BJ (cell line): ENCODE results near the gene TM4SF4. TPM values are rescaled to one million over a fixed set of nuclear protein-coding genes. Genes with fewer than 3 reads are reported as not detected.
A peak's percentile ranks its signal among the peaks of the same experiment; 100 is the strongest.

Experiments used
- CTCF ChIA-PET: fragments of 350-600 bp; formaldehyde crosslinking; extraction: SDS; loops from one replicate; lab custom pipeline; 2021; ENCODE audit warnings: antibody characterized with exemption, inconsistent platforms; lab: Yijun Ruan, JAX
- POLR2A ChIA-PET: fragments of 300-600 bp; sonication (Branson Sonifier 250); formaldehyde crosslinking; extraction: SDS; loops from one replicate; lab custom pipeline; 2021; ENCODE audit warnings: antibody characterized with exemption; lab: Charles Lee
- DNase-seq: peaks from one replicate; pipeline ENCODE4 v3.0.0-alpha.2; 2011; ENCODE audit warnings: low read depth
- H3K27me3 ChIP-seq: 2 replicates; pipeline ENCODE4 v1.6.0; 2011; ENCODE audit warnings: low read length; ENCODE audit not compliant: control insufficient read depth, insufficient read depth
- H3K36me3 ChIP-seq: 2 replicates; pipeline ENCODE4 v1.5.1; 2011; ENCODE audit warnings: low read length; ENCODE audit not compliant: control insufficient read depth, insufficient read depth
- H3K4me3 ChIP-seq: 2 replicates; pipeline ENCODE4 v1.5.1; 2011; ENCODE audit warnings: low read depth, mild to moderate bottlenecking, control low read depth, low read length
- polyA plus RNA-seq: library from polyadenylated mRNA; depleted of rRNA; stranded (reverse); fragments of >200 nt; gene quantifications from 2 replicates; pipeline ENCODE4 v1.2.3, GENCODE V29; 2011
- TF ChIP-seq, protein P1 (sequence below): IDR thresholded peaks from 2 replicates; pipeline ENCODE4 v1.5.1; 2011; ENCODE audit warnings: low read depth, mild to moderate bottlenecking, control low read depth, inconsistent platforms, low read length, moderate library complexity; ENCODE audit not compliant: insufficient read depth

TM4SF4 gene
- polyA plus RNA-seq, 1 experiment = 0.42 TPM

DNA sequence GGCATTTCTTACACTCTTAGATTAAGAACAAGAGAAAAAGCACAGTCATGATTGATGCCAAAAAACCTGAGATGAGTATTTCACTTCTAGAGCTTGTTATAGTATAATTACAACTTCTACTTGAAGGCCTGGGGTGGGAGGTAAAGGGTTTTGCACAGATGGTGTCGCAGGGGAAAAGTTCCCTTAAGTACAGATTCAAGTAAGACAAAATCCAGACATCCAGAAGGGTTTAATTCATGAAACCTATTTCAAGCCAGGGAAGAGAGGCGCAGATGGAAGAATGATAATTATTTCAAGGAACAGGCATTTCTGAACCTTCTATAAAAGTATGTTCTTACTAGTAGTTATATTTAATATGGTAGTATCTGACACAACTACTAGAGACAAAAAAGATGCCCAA, 70.6 kb downstream of the TM4SF4 start:
- TF ChIP-seq, protein P1, sequence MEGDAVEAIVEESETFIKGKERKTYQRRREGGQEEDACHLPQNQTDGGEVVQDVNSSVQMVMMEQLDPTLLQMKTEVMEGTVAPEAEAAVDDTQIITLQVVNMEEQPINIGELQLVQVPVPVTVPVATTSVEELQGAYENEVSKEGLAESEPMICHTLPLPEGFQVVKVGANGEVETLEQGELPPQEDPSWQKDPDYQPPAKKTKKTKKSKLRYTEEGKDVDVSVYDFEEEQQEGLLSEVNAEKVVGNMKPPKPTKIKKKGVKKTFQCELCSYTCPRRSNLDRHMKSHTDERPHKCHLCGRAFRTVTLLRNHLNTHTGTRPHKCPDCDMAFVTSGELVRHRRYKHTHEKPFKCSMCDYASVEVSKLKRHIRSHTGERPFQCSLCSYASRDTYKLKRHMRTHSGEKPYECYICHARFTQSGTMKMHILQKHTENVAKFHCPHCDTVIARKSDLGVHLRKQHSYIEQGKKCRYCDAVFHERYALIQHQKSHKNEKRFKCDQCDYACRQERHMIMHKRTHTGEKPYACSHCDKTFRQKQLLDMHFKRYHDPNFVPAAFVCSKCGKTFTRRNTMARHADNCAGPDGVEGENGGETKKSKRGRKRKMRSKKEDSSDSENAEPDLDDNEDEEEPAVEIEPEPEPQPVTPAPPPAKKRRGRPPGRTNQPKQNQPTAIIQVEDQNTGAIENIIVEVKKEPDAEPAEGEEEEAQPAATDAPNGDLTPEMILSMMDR = no peak
- ChIA-PET CTCF (no interaction called here), POLR2A (no interaction called here)
- H3K36me3 ChIP-seq = peaks cover 6% of the 10 kb centered on the region
- no peak overlapping the region for H3K4me3 ChIP-seq
- DNase-seq = no peak
- H3K27me3 ChIP-seq = no peaks in the 10 kb centered on the region

DNA sequence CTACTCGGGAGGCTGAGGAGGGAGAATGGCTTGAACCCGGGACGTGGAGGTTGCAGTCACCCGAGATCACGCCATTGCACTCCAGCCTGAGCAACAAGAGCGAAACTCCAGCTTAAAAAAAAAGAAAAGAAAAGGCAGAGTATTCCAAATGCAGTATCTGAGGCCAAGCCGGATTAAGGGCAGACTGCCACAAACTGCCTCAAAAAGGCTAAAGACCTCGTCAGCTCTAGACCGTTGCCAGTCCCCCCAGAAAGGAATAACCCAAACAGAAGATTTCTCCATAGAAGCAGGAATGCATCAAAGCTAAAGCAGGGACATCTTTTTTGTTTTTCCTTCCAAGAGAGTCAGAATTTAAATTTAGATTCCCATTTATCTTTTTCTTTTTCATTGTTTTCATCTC, 72.9 kb downstream of the TM4SF4 start:
- no peak for DNase-seq
- H3K4me3 ChIP-seq = no peak overlapping the region
- POLR2A ChIA-PET = no interaction called here
- no peaks in the 10 kb centered on the region for H3K27me3 ChIP-seq
- no peaks in the 10 kb centered on the region; the same call in 1 of the 2 replicates for H3K36me3 ChIP-seq
- TF ChIP-seq, protein P1 = no peak
- CTCF ChIA-PET = interaction anchor here (0.6 kb wide), 1 partner anchor 170 kb away, joined by 6 read pairs; no protein-coding TSS in a partner anchor

DNA sequence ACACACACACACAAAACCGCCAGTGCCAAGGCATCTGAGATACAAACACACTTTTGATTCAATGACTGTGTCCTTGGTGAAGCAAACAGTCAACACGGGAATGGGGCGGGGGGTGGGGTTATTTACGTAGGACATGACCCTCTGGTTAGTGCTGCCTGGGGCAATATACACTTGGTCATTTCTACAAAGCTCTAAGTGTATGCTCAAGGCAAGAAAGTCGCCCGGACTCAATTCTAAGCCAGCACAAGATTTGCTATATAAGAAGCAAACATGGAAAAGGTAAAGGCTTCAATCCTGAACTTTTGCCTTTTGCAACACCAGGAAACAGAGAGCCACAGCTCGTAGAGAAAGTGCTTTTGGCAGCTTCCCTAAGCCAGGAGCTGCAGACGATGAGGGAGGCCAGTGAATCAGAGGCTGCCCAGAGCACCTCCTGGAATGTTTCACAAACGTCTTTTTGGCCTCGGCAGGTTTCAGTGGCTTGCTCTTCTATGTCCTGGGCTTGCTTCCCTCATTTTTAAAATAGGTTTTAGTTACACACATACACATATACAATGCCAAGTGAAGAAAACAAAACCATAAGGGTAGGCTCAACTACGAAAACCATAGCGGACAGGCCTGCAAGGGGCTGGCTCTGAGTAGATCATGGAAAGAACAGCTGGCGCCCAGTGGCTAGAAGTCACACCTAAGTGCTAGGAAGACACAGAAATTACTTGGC, 73.6 kb downstream of the TM4SF4 start:
- POLR2A ChIA-PET = no interaction called here
- no peaks in the 10 kb centered on the region; the same call in 1 of the 2 replicates for H3K36me3 ChIP-seq
- no peak overlapping the region for H3K4me3 ChIP-seq
- TF ChIP-seq, protein P1 = no peak
- no peaks in the 10 kb centered on the region for H3K27me3 ChIP-seq
- CTCF ChIA-PET = interaction anchor here (0.6 to 0.8 kb wide), 2 partner anchors 20 to 169 kb away, joined by 4 to 6 read pairs; no protein-coding TSS in a partner anchor
- peak; percentile 32 for DNase-seq

DNA sequence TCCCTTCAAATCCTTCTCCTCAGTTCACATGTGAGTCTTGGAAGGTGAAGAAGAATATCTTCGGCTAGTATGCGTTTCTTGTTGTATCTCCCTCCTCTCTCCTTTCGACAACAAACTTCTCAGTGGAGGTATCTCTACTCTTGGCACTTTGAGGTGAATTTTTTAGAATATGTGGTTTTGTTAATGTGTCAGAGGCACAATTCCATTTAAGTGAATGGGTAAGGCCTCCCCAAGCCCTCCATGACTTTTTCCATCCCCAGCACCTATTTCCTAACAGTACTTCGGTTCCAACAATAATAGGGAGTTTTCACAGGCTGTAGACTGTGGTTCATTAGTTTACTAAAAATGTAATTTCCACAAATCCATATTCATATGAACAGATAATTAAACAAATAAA, 74.2 kb downstream of the TM4SF4 start:
- DNase-seq = no peak
- TF ChIP-seq, protein P1 = no peak
- Histone ChIP-seq H3K27me3 (no peaks in the 10 kb centered on the region), H3K4me3 (no peak overlapping the region), H3K36me3 (no peaks in the 10 kb centered on the region; the same call in 1 of the 2 replicates)
- POLR2A ChIA-PET = no interaction called here
- CTCF ChIA-PET = interaction anchor here (0.8 kb wide), 1 partner anchor 20 kb away, joined by 4 read pairs; no protein-coding TSS in a partner anchor

DNA sequence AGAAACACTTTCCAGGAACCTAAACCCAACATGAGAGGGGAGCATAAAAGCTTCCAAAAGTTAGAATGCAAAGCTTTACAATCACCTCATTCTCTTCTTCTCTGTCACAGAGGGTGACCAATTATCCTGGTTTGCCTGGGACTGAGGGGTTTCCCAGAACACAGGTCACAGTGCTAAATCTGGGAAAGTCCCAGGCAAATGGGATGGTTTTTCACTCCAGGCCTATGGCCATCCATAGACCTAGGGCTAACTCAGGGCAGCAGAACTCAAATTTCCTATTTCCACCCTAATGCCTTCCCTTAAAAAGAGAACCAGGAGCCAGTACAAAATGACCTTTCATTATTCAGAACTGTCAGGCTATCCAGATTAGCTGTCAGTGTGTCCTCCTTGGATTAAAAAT, 77.0 kb downstream of the TM4SF4 start:
- H3K36me3 ChIP-seq = no peaks in the 10 kb centered on the region; the same call in 1 of the 2 replicates
- POLR2A ChIA-PET = no interaction called here

More for the DNA sequence above, 77.0 kb downstream of the TM4SF4 start:
- DNase-seq = no peak
- CTCF ChIA-PET = no interaction called here
- TF ChIP-seq, protein P1 = no peak
- Histone ChIP-seq H3K27me3 (no peaks in the 10 kb centered on the region), H3K4me3 (no peak overlapping the region)
